HEK293 (cell line): ENCODE measurements around the gene YIPF4.

ENCODE experiments used
- GLI4 ChIP-seq: fragments of 450-650 bp; formaldehyde crosslinking; IDR thresholded peaks from 2 replicates; pipeline ENCODE4 v1.5.1; 2016; ENCODE audit warnings: missing biosample characterization, missing genetic modification characterization
- KLF7 ChIP-seq: fragments of 450-650 bp; formaldehyde crosslinking; IDR thresholded peaks from 2 replicates; pipeline ENCODE4 v1.5.1; 2016; ENCODE audit warnings: missing biosample characterization, missing genetic modification characterization, borderline replicate concordance
- KLF9 ChIP-seq: fragments of 450-650 bp; formaldehyde crosslinking; IDR thresholded peaks from 2 replicates; pipeline ENCODE4 v1.5.1; 2016; ENCODE audit warnings: missing biosample characterization, missing genetic modification characterization, low read depth
- OVOL3 ChIP-seq: fragments of 450-650 bp; formaldehyde crosslinking; IDR thresholded peaks from 2 replicates; pipeline ENCODE4 v1.5.1; 2016; ENCODE audit warnings: missing biosample characterization, missing genetic modification characterization
- PRDM6 ChIP-seq: fragments of 450-650 bp; formaldehyde crosslinking; IDR thresholded peaks from 2 replicates; pipeline ENCODE4 v1.5.1; 2017; ENCODE audit warnings: missing biosample characterization, missing genetic modification characterization
- SP2 ChIP-seq: fragments of 450-650 bp; formaldehyde crosslinking; IDR thresholded peaks from 2 replicates; pipeline ENCODE4 v1.5.1; 2016; ENCODE audit warnings: missing biosample characterization, missing genetic modification characterization
- SP3 ChIP-seq: fragments of 450-650 bp; formaldehyde crosslinking; IDR thresholded peaks from 2 replicates; pipeline ENCODE4 v1.5.1; 2016; ENCODE audit warnings: missing biosample characterization, missing genetic modification characterization
- TSHZ1 ChIP-seq: fragments of 450-650 bp; formaldehyde crosslinking; IDR thresholded peaks from 2 replicates; pipeline ENCODE4 v1.5.1; 2016; ENCODE audit warnings: missing biosample characterization, missing genetic modification characterization, borderline replicate concordance
- ZBTB17 ChIP-seq: fragments of 450-650 bp; formaldehyde crosslinking; IDR thresholded peaks from 2 replicates; pipeline ENCODE4 v1.5.1; 2016; ENCODE audit warnings: missing biosample characterization, missing genetic modification characterization
- ZBTB44 ChIP-seq: fragments of 450-650 bp; IDR thresholded peaks from 2 replicates; pipeline ENCODE4 v1.5.1; 2018; ENCODE audit warnings: missing biosample characterization, mild to moderate bottlenecking, missing genetic modification characterization
- ZNF114 ChIP-seq: fragments of 450-650 bp; formaldehyde crosslinking; IDR thresholded peaks from 2 replicates; pipeline ENCODE4 v1.5.0; 2017; ENCODE audit warnings: missing biosample characterization, missing genetic modification characterization
- ZNF175 ChIP-seq: fragments of 450-650 bp; formaldehyde crosslinking; IDR thresholded peaks from 2 replicates; pipeline ENCODE4 v1.5.1; 2016; ENCODE audit warnings: missing biosample characterization, missing genetic modification characterization
- ZNF214 ChIP-seq: fragments of 450-650 bp; formaldehyde crosslinking; IDR thresholded peaks from 2 replicates; pipeline ENCODE4 v1.5.1; 2017; ENCODE audit warnings: missing biosample characterization, mild to moderate bottlenecking, missing genetic modification characterization, borderline replicate concordance
- ZNF266 ChIP-seq: fragments of 450-650 bp; formaldehyde crosslinking; IDR thresholded peaks from 2 replicates; pipeline ENCODE4 v1.5.1; 2016; ENCODE audit warnings: missing biosample characterization, missing genetic modification characterization, low read depth
- ZNF280D ChIP-seq: fragments of 450-650 bp; formaldehyde crosslinking; IDR thresholded peaks from 2 replicates; pipeline ENCODE4 v1.5.1; 2016; ENCODE audit warnings: missing biosample characterization, missing genetic modification characterization
- ZNF488 ChIP-seq: fragments of 450-650 bp; formaldehyde crosslinking; IDR thresholded peaks from 2 replicates; pipeline ENCODE4 v1.5.1; 2016; ENCODE audit warnings: missing biosample characterization, missing genetic modification characterization
- ZNF510 ChIP-seq: fragments of 450-650 bp; formaldehyde crosslinking; IDR thresholded peaks from 2 replicates; pipeline ENCODE4 v1.5.1; 2018; ENCODE audit warnings: mild to moderate bottlenecking, missing genetic modification characterization, missing biosample characterization; ENCODE audit not compliant: insufficient replicate concordance
- ZNF521 ChIP-seq: fragments of 450-650 bp; formaldehyde crosslinking; IDR thresholded peaks from 2 replicates; pipeline ENCODE4 v1.5.1; 2017; ENCODE audit warnings: missing biosample characterization, mild to moderate bottlenecking, missing genetic modification characterization
- ZNF548 ChIP-seq: fragments of 450-650 bp; formaldehyde crosslinking; IDR thresholded peaks from 2 replicates; pipeline ENCODE4 v1.5.1; 2016; ENCODE audit warnings: missing biosample characterization, missing genetic modification characterization
- ZNF549 ChIP-seq: fragments of 450-650 bp; IDR thresholded peaks from 2 replicates; pipeline ENCODE4 v1.5.1; 2018; ENCODE audit warnings: missing biosample characterization, missing genetic modification characterization, mild to moderate bottlenecking, inconsistent platforms, moderate library complexity
- ZNF560 ChIP-seq: fragments of 450-650 bp; formaldehyde crosslinking; IDR thresholded peaks from 2 replicates; pipeline ENCODE4 v1.5.1; 2017; ENCODE audit warnings: missing biosample characterization, missing genetic modification characterization, borderline replicate concordance
- ZNF610 ChIP-seq: fragments of 450-650 bp; formaldehyde crosslinking; IDR thresholded peaks from 2 replicates; pipeline ENCODE4 v1.5.1; 2016; ENCODE audit warnings: missing biosample characterization, missing genetic modification characterization, borderline replicate concordance
- ZNF624 ChIP-seq: fragments of 450-650 bp; formaldehyde crosslinking; IDR thresholded peaks from 2 replicates; pipeline ENCODE4 v1.5.1; 2017; ENCODE audit warnings: missing biosample characterization, missing genetic modification characterization
- ZNF670 ChIP-seq: fragments of 450-650 bp; formaldehyde crosslinking; IDR thresholded peaks from 2 replicates; pipeline ENCODE4 v1.5.1; 2016; ENCODE audit warnings: missing biosample characterization, missing genetic modification characterization, low read depth
- ZNF776 ChIP-seq: fragments of 450-650 bp; formaldehyde crosslinking; IDR thresholded peaks from 2 replicates; pipeline ENCODE4 v1.5.0; 2017; ENCODE audit warnings: missing biosample characterization, missing genetic modification characterization, borderline replicate concordance
- ZNF843 ChIP-seq: fragments of 450-650 bp; formaldehyde crosslinking; IDR thresholded peaks from 2 replicates; pipeline ENCODE4 v1.5.1; 2016; ENCODE audit warnings: missing biosample characterization, missing genetic modification characterization

The YIPF4 gene

GRCh38 chr2:32356681-32357317, 79.1 kb downstream of the YIPF4 start, which contains the start of gene BIRC6 (continued):
- TF ChIP-seq TSHZ1 (tag by site-specific recombination) (no peak), ZNF114 (tag by site-specific recombination) (no peak), OVOL3 (no peak), ZNF548 (tag by site-specific recombination) (no peak), ZBTB44 (tag by site-specific recombination) (0 out of 2 replicates have a peak, but pooled peaks have one; percentile 29), ZNF214 (tag by site-specific recombination) (no peak), ZBTB17 (tag by site-specific recombination) (peak; percentile 98), ZNF843 (tag by site-specific recombination) (no peak), ZNF175 (no peak), ZNF776 (tag by site-specific recombination) (no peak), PRDM6 (tag by site-specific recombination) (no peak), ZNF510 (no peak), GLI4 (tag by site-specific recombination) (no peak), KLF9 (tag by site-specific recombination) (peak; percentile 52; the same call in 1 of the 2 replicates), ZNF670 (no peak), KLF7 (0 out of 2 replicates have a peak, but pooled peaks have one; percentile 31), ZNF560 (no peak), ZNF488 (no peak), ZNF610 (no peak), ZNF624 (tag by site-specific recombination) (no peak), ZNF549 (tag by site-specific recombination) (no peak), SP2 (tag by site-specific recombination) (peak; percentile 75), ZNF521 (tag by site-specific recombination) (no peak), SP3 (tag by site-specific recombination) (peak; percentile 83), ZNF280D (no peak), ZNF266 (tag by site-specific recombination) (no peak)
